A204.1 (cell line): ENCODE measurements around the gene FARS2.

Experiments
- FAIRE-seq: peaks from 2 replicates; lab custom pipeline; 2012; peaks lifted over from hg19 to GRCh38; lab: Jason Lieb, UNC

Gene FARS2

GRCh38 chr6:5469101-5469846 lies 208.0 kb downstream of the FARS2 start:
- FAIRE-seq, result no peak

GRCh38 chr6:5471044-5471443 lies 209.7 kb downstream of the FARS2 start:
- FAIRE-seq, result no peak

GRCh38 chr6:5471637-5472398 lies 210.5 kb downstream of the FARS2 start:
- FAIRE-seq, result no peak

GRCh38 chr6:5472571-5472970 lies 211.3 kb downstream of the FARS2 start:
- no peak for FAIRE-seq

GRCh38 chr6:5475779-5476178 lies 214.5 kb downstream of the FARS2 start:
- FAIRE-seq, result no peak

- FAIRE-seq, result no peak
Measured at GRCh38 chr6:5478380-5478779, 217.1 kb downstream of the FARS2 start.

GRCh38 chr6:5481033-5481432 lies 219.7 kb downstream of the FARS2 start:
- no peak for FAIRE-seq

- no peak for FAIRE-seq
Measured at GRCh38 chr6:5481750-5482149, 220.4 kb downstream of the FARS2 start.

GRCh38 chr6:5482619-5483018 lies 221.3 kb downstream of the FARS2 start:
- no peak for FAIRE-seq

- no peak for FAIRE-seq
Measured at GRCh38 chr6:5484692-5485091, 223.4 kb downstream of the FARS2 start.

GRCh38 chr6:5486214-5486613 lies 224.9 kb downstream of the FARS2 start:
- no peak for FAIRE-seq

GRCh38 chr6:5490501-5491069 lies 229.3 kb downstream of the FARS2 start:
- FAIRE-seq, result no peak

GRCh38 chr6:5492356-5492755 lies 231.0 kb downstream of the FARS2 start:
- FAIRE-seq, result no peak

GRCh38 chr6:5493806-5494205 lies 232.5 kb downstream of the FARS2 start:
- FAIRE-seq, result no peak

- peak; percentile 43 for FAIRE-seq
Measured at GRCh38 chr6:5497896-5498578, 236.7 kb downstream of the FARS2 start.

GRCh38 chr6:5498579-5498899 lies 237.2 kb downstream of the FARS2 start:
- FAIRE-seq, result no peak

- no peak for FAIRE-seq
Measured at GRCh38 chr6:5499644-5500306, 238.5 kb downstream of the FARS2 start.

GRCh38 chr6:5501837-5502236 lies 240.5 kb downstream of the FARS2 start:
- no peak for FAIRE-seq

GRCh38 chr6:5504078-5504477 lies 242.8 kb downstream of the FARS2 start:
- FAIRE-seq, result no peak

GRCh38 chr6:5506149-5506548 lies 244.8 kb downstream of the FARS2 start:
- FAIRE-seq, result no peak

- no peak for FAIRE-seq
Measured at GRCh38 chr6:5506597-5506996, 245.3 kb downstream of the FARS2 start.

- FAIRE-seq, result no peak
Measured at GRCh38 chr6:5507131-5507681, 245.9 kb downstream of the FARS2 start.
